ENCODE results near the gene PIK3CG.
"Not testable (repeated sequence)": the region's sequence is repeated elsewhere in the genome, so short reads cannot be mapped to it uniquely, and the experiment has no call there.

PIK3CG gene

GRCh38 chr7:106875508-106875907 is 10.4 kb downstream of the PIK3CG start:
- no peak for DNase-seq
- intact Hi-C loops (cut with DNase I) = no loop called here

DNA sequence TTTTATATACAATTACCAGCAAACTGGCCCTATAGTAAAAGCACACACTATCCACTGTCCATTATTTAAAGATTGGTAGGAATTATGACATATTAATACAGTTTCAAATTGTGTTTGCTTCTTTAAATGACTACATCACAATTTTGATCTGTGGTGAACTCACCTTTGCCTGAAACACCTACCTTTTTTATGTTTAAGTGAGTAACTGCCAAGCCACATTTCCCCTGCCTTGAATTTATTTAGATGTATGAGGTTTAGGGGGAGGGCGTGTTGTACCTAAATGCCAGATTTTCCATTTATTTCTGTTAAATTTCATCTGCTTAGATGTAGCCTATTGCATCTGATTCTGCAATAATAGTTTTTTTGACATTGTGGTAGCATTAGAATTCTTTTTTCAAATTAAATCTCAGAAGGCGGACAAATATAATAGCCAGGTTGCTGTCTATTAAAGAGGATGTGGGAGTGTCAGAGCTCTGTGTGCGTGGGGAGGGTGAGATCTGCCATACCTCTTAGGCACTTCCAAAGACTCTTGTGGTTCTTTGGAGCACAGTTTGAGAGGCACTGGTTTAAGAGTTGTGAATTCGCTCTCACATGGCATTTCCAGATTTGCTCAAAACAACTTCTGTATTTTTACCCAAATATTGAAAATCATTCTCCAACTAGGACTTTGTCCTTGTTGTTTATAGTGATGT is 13.8 kb downstream of the PIK3CG start:
- DNase-seq = peak in 24 of 42 donors; percentile 15 to 80 (median 45)
- intact Hi-C loops (cut with DNase I) = no loop called here

- DNase-seq = no peak
- intact Hi-C loops (cut with DNase I) = no loop called here
Measured at GRCh38 chr7:106881984-106882383, 16.9 kb downstream of the PIK3CG start.

DNA sequence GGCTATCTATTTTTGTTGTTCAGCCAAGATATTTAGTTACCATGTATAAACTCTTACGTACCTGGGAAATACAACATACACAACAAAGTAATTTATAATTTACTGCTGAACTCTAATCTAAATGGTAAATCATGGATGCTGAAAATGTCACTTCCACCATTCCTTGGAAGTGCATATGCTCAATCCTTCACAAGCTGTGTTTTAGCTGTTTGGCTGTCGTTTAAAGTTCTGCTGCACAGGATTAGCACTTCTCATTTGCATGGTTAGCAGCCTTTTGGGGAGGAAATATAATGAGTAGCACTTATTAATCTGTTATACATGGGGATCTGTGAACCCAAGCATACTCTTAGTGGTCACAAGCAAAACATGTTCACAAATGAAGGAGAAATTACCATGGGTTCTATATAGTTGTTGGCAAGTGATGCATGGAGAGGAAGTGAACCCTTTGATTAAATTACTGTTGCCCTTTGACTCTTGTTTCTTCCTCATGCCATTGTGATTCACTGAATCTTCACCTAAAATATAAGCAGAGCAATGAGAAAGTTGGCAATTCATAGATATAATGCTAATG is 18.5 kb downstream of the PIK3CG start:
- no peak for DNase-seq
- intact Hi-C loops (cut with DNase I) = no loop called here

DNA sequence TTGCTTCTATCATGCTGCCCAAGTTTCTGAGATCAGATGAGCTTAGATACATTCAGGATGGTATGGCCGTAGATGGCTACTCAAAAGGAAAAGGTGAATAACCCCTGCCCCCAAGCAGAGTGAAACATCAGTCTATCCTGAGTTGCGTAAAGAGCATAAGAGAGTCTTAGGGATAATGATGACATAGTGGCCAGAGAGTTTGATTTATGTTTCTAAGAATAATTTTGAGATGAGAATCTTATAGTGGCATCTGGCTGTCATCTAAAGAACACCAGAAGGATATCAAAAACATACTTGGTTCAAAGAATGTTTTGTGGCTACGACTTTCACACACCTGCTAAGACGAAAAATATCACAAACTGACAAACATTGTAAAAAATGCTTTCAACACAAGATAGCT is 20.6 kb downstream of the PIK3CG start:
- no peak for DNase-seq
- intact Hi-C loops (cut with DNase I) = no loop called here

DNA sequence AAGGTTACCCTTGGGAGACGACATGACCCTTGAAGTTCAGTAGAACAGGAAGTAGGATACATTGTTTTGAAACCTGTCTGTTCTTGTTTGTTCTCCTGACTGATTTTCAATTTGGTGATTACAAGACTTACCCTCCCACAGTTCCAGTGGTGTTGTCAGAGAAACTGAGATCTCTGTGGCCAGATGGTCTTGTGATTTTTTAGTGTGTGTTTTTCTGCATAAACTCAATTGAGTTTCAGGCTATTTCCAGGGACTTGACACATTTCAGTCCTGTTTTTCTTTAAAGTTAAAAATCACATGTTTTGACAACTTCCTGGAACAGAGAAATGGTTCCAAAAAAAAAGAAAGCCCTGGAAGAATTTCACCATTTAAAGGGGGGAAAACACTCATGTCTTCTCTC is 22.3 kb downstream of the PIK3CG start:
- intact Hi-C loops (cut with DNase I) = no loop called here
- no peak for DNase-seq

DNA sequence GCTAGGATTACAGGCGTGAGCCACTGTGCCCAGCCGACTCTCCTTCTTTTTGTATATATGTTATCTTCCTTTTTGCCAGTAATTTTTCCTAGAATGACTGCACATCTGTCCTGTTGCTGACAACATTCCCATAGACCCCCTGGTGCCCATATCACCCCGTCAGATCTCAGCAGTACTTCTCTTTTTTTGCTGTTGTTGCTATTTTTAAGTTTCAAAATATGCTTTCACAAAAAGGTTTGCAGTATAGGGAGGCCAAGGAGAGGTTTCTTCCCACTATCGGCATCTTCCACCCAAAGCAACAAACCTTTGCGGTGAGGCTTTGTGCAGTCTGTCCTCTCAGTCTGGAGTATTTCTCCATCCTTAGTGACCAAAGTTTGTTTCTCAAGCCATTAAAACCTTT is 23.1 kb downstream of the PIK3CG start:
- intact Hi-C loops (cut with DNase I) = no loop called here
- DNase-seq = no peak

DNA sequence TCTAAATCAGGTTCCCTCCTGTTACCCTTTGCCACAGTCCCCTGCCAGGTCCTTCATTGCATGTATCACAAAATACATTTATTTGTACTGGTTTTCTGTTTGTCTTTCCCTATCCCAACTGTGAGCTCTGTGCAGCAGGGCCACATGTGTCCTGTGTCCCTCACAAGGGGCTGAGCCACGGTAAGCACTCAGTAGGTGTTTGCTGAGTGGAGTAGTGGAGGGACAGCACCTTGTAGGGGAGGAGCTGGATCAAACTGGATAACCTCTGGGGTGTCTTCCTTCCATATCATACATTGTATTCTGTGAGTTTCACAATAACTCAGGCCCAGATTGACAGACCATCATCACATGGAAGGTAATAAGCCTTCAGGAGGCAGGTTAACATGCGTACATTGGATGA is 25.9 kb downstream of the PIK3CG start:
- DNase-seq = no peak
- intact Hi-C loops (cut with DNase I) = no loop called here

GRCh38 chr7:106891548-106892410 is 26.7 kb downstream of the PIK3CG start:
- DNase-seq = peak in 1 of 42 donors; percentile 19
- intact Hi-C loops (cut with DNase I) = no loop called here

DNA sequence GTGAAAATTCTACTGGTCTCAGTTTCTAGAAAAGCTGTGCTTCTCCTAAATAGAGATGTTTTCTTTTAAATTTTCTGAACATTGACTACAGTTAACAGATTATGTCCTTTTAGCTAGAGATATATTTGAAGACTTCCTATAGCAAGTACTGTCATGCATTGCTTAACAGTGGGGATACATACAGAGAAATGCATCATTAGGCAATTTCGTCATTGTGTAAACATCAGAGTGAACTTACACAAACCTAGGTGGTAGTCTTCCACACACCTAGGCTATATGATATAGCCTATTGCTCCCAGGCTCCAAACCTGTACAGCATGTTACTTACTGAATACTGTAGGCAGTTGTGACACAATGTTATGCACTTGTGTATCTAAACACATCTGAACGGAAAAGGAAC is 28.5 kb downstream of the PIK3CG start:
- intact Hi-C loops (cut with DNase I) = no loop called here
- no peak for DNase-seq

DNA sequence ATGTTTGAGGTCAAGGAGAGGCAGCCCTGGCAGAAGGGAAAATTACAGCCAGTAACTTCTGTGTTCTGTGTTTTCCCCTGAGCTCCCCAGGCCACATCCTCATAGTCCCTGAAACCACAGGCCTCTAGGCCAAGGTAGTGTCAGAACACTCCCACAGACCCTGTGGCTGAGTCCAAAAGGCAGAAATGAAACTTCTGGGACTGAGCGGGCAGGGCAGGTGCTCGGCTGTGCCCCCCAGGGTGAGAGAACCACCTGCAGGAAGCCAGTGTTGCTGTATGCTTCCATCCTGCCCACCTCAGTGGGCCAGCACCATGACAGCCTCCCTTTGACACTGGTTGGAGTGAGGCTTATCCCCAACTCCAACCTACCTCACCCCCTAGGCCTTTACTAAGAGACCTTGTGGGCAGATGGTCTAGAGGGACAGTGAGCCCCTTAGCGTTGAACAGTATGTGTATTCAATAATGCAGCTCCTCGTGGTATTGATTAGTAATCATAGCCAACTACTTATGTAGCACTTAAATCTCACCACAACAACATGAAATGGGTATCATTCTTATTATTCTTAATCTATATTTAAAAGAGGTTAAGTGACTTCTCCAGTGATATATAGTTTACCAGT is 30.3 kb downstream of the PIK3CG start:
- intact Hi-C loops (cut with DNase I) = no loop called here
- DNase-seq = peak in 1 of 42 donors; percentile 5

GRCh38 chr7:106896231-106896630 is 31.1 kb downstream of the PIK3CG start:
- intact Hi-C loops (cut with DNase I) = no loop called here

DNA sequence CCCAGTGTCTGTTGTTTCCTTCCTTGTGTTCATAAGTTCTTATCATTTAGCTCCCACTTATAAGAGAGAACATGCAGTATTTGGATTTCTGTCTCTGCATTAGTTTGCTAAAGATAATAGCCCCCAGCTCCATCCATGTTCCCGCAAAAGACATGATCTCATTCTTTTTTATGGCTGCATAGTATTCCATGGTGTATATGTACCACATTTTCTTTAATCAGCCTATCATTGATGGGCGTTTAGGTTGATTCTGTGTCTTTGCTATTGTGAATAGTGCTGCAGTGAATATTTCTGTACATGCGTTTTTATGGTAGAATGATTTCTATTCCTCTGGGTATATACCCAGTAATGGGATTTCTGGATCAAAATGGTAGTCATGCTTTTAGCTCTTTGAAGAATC is 32.5 kb downstream of the PIK3CG start:
- intact Hi-C loops (cut with DNase I); DNase-seq: not testable (repeated sequence)

More at GRCh38 chr7:106896231-106896630, 31.1 kb downstream of the PIK3CG start:
- no peak for DNase-seq

GRCh38 chr7:106898967-106899366 is 33.9 kb downstream of the PIK3CG start:
- intact Hi-C loops (cut with DNase I); DNase-seq: not testable (repeated sequence)

DNA sequence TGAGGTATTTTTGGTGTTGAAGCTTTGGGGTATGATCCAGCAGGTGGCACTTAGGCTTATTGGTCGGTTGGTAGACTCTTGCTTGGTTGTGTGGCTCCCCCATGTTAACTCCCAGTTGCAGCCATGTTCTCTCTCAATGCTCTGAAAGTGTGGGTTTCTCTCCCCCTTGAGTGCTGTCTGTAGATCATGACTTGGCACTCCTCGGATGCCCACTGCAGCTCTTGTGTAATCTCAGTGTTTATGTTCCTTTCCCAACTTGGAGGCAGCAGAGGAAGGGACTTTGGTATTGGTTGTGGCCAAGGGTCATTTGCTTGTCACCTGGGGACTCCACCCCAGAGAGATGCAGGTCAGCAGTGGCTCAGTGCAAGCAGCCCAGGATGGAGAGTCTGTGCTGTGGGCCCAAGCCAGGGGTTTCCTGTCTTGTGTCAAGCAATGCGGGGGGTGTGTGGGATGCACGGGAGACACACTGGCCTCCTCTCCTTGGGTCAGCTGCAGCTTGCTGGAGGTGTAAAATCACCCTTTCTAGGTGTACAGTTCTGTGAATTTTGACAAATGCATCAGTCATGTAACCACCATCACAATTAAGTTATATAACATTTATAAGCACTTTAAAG is 36.9 kb downstream of the PIK3CG start:
- no peak for DNase-seq
- intact Hi-C loops (cut with DNase I) = no loop called here

DNA sequence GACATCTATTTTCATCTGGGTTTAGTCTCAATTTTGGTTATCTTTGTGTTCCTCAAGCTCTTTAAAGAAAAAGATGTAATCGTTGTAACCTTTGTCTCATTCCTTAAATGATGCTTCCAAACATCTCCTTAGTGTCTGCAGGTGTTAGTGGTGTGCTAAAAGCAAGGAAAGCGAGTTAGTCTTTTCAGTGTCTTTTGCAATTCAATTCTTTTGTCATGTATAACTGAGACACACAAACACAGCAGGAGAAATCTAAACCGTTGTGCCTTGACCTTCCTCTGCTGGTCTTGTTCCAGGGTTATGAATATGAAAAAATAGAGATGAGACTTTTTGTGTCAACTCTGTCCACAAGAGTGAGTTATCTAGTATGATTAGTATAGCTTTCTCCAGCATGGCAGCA is 40.7 kb downstream of the PIK3CG start:
- intact Hi-C loops (cut with DNase I) = no loop called here
- no peak for DNase-seq

GRCh38 chr7:106911959-106912358 is 46.9 kb downstream of the PIK3CG start:
- intact Hi-C loops (cut with DNase I) = no loop called here
- no peak for DNase-seq

GRCh38 chr7:106914018-106914607 is 49.0 kb downstream of the PIK3CG start:
- intact Hi-C loops (cut with DNase I) = no loop called here
- no peak for DNase-seq

DNA sequence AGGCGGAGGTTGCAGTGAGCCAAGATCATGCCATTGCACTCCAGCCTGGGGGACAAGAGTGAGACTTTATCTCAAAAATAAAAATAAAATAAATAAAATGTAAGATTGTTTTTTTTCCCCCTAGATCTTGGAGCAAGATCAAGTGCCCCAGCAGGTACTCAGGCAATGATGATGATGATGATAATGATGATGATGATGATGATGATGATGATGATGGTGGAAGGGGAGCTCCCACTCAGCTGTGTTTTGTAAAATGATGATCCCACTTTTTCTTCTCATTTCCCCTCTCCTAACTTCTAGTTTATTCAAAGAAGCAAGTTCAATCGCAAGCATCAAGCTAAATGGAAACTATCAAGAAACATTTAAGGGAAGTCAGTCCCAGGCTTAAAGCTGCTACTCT is 50.3 kb downstream of the PIK3CG start:
- intact Hi-C loops (cut with DNase I) = no loop called here
- no peak for DNase-seq
